Stimulated activated CD8-positive, alpha-beta memory T cell treated with anti-CD3 and anti-CD28 coated beads, Interleukin-4, amount 100 ng/mL, for 48 hours (primary cell): ENCODE measurements around the gene ADGRG1.
"Not testable (repeated sequence)": the region's sequence is repeated elsewhere in the genome, so short reads cannot be mapped to it uniquely, and the experiment has no call there.

Experiments used
- DNase-seq: peaks from one replicate; pipeline ENCODE4 v3.0.0-alpha.2; 2020

ADGRG1 gene

GRCh38 chr16:57668630-57669475 is 40.4 kb downstream of the ADGRG1 start:
- no peak for DNase-seq

GRCh38 chr16:57669476-57670162 is 41.2 kb downstream of the ADGRG1 start:
- DNase-seq = no peak

- DNase-seq = no peak
These were observed 41.8 kb downstream of the ADGRG1 start for GRCh38 chr16:57670196-57670595.

- not testable (repeated sequence) for DNase-seq
These were observed 43.0 kb downstream of the ADGRG1 start for GRCh38 chr16:57671451-57671850.

- no peak for DNase-seq
These were observed 44.0 kb downstream of the ADGRG1 start for GRCh38 chr16:57672416-57672815.

- no peak for DNase-seq
These were observed 44.4 kb downstream of the ADGRG1 start for GRCh38 chr16:57672824-57673223.

GRCh38 chr16:57675741-57676551 is 47.5 kb downstream of the ADGRG1 start:
- no peak for DNase-seq

- DNase-seq = no peak
These were observed 48.2 kb downstream of the ADGRG1 start for GRCh38 chr16:57676553-57677085.

GRCh38 chr16:57677622-57678369 is 49.4 kb downstream of the ADGRG1 start:
- DNase-seq = no peak

GRCh38 chr16:57679016-57679415 is 50.6 kb downstream of the ADGRG1 start:
- DNase-seq = no peak

- no peak for DNase-seq
These were observed 51.5 kb downstream of the ADGRG1 start for GRCh38 chr16:57679767-57680482.

- DNase-seq = no peak
These were observed 52.5 kb downstream of the ADGRG1 start for GRCh38 chr16:57680842-57681375.

GRCh38 chr16:57681950-57682728 is 53.7 kb downstream of the ADGRG1 start:
- DNase-seq = no peak

- DNase-seq = no peak
These were observed 54.6 kb downstream of the ADGRG1 start for GRCh38 chr16:57682809-57683635.

GRCh38 chr16:57683636-57684545 is 55.5 kb downstream of the ADGRG1 start:
- no peak for DNase-seq

GRCh38 chr16:57684626-57685358 is 56.4 kb downstream of the ADGRG1 start:
- DNase-seq = no peak

- DNase-seq = no peak
These were observed 57.2 kb downstream of the ADGRG1 start for GRCh38 chr16:57685633-57686032.

- no peak for DNase-seq
These were observed 58.1 kb downstream of the ADGRG1 start for GRCh38 chr16:57686577-57686976.
